ENCODE data around the gene GAST.
A peak's percentile ranks its signal among the peaks of the same experiment; 100 is the strongest.
"Not testable (repeated sequence)": the region's sequence is repeated elsewhere in the genome, so short reads cannot be mapped to it uniquely, and the experiment has no call there.

Gene GAST, protein sequence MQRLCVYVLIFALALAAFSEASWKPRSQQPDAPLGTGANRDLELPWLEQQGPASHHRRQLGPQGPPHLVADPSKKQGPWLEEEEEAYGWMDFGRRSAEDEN

DNA sequence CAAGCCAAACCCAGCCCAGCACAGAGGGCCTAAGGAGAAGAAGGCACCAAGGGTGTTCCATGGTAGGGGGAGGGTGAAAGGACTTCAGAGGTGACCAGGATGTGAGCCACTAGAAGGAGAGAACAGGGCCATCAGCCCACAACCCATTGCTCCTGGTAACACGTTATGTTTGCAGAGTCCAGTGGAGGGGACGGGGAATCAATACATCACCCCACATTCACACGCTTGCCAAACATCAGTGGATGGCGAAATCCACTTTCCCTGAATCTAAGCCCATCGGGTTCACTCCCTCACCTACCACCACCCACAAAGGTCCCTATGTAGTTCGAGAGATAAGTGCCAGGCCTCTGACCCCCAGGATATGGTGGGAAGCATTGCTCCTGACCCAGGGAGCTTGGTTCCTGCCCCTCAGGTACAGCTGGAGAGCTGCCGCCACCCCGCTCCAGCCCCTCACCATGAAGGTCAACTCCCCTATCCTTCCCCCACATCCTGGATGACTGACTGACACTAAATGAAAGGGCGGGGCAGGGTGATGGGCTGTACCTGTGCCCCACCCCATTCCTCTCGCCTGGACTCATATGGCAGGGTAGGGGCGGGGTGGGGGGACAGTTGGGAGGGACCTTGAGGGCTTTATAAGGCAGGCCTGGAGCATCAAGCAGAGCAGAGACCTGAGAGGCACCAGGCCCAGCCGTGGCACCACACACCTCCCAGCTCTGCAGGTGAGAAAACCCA is at the start of gene GAST:
GAST (plus strand) TSS at position 663 of the 732 bp plus-strand sequence. CDS start 3,106 bp downstream, outside the sequence.
- DNase-seq = no peak

DNA sequence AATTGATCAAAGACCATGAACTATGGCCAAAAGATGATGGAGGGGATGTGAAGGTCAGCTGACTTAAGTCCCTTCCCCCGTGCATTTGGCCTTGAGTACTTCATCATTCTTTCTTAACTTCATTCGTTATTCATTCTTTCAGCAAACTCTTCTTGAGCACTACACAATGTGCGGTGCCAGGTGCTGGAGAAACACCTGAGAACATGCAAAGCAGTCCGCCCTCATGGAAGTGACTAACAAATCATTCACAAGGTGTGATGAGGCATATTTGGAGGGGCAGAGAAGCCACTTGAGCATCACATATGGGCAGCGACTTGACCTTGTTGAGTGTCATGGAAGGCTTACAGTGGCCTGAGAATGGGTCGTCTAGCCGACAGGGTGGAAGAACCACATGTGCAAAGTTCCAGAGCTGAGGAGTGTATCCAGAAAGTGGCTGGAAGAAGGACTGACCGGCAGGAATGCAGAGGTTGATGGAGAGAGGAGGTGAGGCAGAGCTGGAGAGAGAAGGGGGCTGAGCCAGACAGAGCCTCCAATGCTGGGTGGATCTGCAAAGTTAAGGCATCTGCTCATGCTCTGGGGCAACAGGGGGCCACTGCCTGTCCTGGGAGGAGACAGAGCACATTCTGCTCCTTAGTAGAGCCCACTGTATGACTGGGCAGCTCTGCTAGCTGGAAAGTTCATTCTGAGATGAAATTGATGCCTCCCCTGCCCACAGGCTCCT is 48.5 kb upstream of the GAST start:
- no peak for DNase-seq

DNA sequence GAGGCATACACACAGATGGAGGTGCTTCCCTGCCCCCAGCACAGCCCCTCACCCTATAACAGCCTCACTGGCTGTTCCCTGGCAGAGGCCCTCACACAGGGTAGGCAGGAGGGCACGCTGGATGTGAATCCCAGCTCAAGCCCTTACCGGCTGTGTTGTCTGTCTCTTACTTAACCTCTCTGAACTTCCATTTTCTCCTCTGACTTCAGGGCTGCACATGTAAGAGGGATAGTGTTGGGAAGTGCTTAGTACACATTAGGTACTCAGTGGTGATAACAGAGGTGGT is 48.0 kb upstream of the GAST start:
- no peak for DNase-seq

DNA sequence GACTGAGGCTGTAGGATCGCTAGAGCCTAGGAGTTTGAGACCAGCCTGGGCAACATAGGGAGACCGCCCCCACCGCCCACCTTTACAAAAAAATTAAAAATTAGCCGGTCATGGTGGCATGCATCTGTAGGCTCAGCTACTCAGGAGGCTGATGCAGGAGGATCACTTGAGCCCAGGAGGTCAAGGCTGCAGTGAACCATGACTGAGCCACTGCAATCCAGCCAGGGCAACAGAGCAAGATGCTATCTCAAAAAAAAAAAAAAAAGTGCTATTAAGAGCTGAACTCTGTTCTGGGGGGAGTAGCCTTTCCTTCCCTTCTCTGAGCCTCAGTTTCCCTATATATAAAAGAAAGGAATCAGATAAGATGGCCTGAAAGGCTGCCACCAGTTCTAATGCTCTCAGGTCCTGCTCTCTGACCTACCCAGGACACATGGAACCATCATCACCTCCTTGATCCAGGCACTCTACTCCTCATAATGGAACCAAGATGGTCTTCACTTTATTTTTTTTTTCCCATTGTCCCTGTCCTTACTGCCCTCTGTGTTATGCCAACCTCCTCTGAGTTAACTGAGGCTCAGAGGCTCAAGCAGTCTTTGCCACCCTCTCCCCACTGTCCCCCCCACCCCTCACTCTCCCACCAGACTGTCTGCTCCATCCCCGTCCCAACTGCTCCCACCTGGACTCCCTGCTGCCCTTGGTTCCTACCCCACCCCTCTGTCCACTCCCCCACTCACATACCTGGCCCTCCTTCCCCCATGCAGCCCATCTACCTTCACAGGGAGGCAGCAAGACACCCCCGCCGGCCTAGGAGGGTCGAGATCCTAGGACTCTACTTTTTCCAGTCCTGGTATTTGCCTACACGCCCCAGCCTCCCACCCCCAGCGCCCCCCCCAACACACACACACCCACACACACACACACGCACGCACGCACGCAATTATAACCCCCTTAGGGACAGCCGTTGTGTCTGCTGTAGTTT is 47.3 kb upstream of the GAST start:
- DNase-seq = no peak

DNA sequence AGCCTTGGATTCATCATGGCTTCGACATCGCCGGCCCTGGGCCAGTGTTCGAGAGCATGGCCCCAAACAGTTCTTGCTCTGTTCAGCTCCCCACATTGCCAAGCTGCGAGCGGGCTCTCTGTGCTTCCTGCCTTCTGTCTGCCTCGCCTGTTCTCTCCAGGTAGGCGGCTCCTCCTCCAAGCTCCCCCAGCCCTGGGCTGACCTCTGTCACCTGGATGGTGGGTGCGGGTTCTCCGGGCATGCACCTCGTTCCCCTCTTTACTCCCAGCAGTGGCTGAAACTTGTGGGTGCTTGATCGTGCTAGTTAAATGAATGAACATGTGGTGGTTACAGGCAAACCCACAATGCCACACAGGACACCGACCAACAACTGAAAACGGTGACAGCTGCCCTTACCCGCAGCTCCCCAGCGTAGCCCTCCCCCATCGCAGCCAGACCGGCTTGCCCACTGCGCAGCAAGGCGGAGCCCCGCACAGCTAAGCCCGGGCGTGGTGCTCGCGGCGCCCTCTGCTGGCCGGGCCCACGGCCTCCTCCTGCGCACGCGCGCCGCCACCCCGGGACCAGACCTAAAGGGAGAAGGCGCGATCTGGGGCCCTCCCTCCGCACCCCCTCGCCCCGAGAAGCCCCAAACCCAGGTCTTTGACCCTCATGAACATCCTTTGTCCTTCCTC is 46.4 kb upstream of the GAST start:
- DNase-seq = peak; percentile 92

DNA sequence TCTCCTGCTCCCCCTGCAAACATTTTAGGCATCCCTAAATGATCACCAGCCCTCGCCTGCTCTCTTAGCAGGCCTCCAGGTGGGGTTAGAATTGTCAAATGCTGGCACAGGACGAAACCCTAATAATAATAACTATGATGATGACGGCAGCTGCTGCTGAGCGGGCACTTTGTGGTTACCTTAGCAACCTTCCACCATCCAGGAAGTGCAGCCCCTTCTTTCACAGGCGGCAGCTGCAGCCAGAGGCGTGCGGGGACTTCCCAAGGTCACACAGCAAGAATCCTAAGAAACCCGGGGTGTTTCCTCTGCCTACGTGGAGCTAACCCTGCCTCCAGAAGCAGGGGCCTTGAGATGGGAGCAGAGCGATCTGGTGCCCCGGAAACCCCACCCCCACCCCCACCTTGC is 45.9 kb upstream of the GAST start:
- peak; percentile 92 for DNase-seq

DNA sequence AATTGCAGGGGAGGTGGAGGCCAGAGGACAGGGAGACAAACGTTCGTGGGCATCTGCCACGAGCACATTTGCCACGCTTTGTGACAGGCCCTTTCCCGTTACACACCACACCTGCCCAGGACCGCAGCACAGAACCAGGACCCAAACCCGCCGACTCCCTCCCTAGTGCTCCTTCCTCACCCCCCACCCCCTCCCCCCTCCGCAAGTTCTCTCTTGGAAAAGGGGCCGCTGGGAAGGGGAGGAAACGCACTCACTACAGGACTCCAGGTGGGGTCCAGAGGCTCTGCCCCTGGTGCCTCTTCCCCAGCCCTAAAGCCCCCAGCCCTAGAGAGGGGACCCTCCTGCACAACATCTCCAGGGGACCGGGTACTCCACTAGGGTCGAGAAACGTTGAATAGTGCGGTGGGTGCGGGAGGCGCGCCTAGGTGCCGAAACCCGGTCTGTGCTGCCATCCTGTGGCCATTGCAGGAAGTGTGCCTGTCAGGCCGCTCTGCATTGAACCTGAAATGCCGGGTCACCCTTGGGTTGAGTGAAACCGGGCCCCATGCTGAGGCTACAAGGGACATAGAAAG is 45.3 kb upstream of the GAST start:
- DNase-seq = peak; percentile 91

DNA sequence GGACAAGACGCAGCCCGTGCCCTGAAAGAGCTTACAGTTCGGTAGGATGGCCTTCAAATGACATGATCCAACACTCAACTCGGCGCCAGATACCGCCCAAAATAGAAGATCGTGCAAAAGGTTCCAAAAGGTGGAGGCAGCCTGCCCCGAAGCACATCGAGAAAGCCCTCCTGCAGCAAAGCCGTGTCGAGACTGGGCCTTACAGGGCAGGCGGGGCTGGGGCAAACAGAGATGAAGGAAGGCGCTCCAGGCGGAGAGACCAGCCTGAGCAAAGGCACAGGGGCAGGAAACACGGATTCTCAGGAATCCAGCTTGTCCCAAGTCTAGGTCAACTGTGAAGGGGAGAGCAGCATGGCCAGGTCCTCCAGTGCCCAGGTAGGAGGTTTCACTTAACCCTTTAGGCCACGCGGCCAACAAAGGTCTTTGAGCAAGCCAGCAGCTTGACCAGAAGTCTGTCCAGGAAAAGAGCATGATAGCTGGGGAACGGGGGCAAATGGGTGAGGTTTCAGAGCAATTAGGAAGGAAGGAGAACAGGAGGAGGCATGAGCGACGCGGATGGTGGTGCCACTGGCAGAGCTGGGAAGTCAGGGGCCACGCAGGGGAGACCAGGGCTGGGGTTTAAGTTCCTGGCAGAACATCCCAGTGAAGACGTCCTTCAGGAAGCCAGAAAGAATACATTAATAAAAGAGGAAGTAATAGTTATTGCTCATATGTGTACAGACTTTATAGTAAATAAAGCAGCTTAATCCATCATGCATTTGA is 44.7 kb upstream of the GAST start:
- no peak for DNase-seq

DNA sequence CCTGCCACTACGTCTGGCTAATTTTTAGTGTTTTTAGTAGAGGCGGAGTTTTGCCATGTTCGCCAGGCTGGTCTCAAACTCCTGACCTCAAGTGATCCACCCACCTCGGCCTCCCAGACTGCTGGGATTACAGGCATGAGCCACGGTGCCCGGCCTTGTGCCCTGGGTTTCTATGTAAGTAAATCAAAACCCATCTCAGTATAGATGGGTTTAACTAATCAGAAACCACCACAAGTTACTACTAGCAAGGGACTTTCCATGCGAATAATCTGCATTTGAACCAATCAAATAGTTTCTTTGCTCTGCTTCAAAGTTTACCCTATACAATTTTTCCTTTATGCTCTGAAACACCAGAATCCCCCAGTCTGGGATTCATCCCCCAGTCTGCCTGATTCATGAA is 40.0 kb upstream of the GAST start:
- DNase-seq = no peak

DNA sequence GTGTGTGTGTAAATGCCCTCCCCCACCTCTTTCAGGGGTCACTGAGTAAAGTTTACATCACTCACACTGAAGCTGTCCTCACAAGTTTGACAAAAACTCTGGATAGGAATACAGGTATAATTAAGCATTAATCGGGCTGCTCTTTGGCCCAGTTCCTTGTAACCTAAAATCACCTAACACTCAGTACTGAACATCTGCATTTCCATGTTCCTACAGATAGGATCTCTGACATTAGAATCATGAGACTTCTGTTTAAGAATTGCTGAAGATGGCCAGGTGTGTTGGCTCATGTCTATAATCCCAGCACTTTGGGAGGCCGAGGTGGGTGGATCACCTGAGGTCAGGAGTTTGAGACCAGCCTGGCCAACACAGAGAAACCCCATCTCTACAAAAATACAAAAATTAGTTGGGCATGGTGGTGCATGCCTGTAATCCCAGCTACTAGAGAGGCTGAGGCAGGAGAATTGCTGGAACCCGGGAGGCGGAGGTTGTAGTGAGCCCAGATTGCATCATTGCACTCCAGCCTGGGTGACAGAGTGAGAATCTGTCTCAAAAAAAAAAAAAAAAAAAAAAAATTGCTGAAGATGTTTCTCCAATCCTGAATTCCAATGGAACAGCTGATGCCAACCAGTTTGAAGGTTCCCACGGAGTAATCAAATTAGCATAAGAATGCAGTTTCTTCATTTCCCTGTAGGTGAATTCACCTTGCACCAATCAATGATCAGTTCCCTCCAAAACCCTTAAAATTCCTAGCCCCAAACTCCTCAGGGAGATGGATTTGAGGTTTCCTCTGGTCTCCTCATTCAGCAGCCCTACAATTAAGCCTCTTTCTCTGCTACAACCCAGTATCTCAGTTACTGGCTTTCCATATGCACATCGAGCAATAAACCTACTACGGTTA is 36.7 kb upstream of the GAST start:
- DNase-seq = not testable (repeated sequence)

DNA sequence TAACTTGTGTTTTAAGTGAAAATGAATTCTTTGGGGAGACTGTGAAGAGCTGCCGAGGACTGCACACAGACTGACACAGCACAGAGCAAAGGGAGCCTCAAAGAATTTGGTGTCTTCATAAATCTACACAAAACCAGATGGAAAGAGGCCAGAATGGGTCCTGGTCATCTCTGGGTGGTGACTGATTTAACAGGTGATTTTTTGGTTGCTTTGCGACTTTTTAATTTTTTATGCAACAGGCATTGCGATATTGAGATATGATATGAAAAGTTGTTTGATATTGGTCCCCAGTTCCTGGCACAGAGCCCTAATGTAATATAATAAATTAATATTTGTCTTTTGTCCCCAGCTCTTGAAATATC is 36.1 kb upstream of the GAST start:
- DNase-seq = no peak

DNA sequence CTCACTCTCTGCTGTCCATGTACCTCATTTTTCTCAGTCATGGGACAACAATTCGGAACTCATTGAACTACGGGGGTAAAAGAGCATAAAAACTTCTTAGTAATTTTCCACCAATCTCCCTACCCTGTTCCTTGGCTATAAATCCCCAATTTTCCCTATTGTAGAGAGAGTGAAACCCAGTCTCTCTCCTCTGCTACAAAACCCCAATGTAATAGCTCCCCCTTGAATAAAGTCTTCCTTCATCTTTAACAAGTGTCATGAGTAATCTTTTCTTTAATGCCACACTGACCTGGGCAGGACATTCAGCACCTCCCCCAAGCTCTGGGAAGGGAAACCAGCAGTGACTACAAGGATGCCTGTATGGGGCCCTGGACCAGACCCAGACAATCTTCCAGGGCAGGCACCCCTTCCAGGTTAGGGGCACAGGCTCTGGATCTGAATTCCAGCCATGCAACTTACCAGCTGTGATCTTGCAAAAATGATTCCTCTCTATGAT is 33.7 kb upstream of the GAST start:
- DNase-seq = no peak

DNA sequence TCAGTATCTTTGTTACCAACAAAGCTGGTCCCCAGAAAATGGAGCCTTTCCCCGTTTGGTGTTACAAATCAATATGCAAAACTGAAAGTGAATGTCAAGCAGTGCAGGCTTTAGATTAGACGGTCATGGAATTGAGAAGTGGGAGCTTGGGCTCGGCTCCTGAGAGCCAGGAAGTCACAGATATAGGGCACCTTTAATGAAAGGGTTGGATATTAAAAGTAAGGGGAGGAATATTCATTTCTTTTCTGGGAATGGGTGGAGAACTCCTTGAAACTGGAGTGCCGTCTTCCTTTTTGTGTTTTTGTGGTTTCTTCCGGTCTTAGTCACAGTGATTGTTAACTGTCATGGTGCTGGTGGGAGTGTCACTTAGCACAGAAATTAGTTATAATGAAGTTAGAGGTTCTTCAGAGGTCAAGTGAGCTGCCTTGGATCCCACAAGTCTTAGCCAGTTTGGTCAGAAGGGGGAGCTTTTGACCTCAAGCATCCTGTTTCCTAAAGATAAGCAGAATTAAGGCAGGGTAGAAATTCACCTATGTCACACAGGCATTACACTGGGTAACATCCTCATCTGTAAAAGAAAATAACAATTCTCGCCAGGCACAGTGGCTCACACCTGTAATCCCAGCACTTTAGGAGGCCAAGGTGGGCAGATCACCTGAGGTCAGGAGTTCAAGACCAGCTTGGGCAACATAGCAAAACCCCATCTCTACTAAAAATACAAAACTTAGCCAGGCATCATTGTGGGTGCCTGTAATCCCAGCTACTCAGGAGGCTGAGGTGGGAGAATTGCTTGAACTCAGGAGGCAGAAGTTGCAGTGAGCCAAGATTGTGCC is 33.0 kb upstream of the GAST start:
- peak; percentile 87 for DNase-seq

DNA sequence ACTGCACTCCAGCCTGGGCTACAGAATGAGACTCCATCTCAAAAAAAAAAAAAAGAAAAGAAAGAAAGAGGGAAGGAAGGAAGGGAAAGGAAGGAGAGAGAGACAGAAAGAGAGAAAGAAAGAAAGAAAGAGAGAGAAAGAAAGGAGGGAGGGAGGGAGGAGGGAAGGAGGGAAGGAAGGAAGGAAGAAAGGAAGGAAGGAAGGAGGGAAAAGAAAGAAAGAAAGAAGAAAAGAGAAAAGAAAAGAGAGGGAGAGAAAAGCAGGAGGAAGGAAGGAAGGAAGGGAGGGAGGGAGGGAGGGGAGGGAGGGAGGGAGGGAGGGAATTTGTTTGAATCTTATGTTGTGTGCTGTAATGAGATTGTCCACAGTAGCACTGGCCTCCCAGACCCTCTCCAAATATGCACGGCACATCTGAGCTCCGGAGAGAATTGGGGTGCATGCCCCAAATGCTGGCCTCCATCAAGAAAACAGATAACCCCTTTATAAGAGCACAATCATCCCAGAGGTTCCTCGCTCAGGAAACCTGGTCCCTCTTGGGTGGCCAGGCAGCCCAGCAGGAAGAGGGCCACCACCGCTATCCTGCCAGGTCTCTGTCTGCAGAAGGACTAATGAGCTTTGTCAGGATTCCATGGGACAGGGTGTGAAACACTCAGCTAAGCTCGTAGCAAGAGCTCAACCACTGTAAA is 32.2 kb upstream of the GAST start:
- DNase-seq = no peak

DNA sequence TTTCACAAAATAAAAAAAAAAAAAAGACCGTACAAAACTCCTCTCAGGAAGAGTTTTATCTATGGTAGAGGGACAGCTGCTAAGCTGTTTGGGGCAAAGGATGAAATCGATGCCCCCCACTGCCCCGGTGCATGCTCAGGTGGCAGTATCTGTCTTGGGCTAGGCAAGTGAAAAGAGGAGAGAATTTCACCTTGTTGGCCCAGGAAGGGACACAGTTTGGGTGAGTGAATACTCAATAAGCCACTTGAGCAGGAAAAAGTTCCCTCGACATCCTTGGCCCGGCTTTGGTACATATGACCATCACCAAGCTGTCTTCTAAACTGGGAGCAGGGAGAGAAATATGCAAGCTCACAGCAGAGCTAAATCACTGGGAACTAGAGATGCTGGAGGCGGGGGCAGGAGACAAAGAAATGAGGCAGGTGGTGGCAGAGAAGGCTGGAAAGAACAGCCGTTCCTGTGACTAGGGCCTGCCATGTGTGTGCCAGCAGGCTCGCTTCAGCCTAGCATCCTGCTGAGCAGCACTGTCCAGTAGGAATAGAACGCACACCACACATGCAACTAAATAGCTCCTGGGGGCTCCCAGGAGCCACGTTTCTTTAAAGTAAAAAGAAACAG is 31.6 kb upstream of the GAST start:
- no peak for DNase-seq

DNA sequence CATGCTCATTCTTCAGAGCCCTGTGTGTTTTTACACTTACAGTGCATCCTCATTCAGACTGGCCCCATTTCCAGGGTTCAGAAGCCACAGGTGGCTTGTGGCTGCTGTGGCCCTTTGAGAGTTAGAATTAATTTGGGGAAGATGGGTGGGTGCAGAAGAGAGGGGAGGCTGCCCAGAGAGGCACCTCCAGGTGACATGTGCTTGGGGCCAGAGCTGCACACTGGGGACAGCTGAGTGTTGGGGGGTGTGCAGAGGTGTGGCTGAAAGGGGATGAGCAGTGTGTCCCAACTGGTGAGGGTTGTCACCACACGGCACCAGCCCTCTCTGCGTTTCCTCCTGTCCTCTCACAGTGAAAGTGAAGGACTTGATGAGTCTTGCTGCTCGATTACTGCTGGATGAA is 30.4 kb upstream of the GAST start:
- DNase-seq = no peak

DNA sequence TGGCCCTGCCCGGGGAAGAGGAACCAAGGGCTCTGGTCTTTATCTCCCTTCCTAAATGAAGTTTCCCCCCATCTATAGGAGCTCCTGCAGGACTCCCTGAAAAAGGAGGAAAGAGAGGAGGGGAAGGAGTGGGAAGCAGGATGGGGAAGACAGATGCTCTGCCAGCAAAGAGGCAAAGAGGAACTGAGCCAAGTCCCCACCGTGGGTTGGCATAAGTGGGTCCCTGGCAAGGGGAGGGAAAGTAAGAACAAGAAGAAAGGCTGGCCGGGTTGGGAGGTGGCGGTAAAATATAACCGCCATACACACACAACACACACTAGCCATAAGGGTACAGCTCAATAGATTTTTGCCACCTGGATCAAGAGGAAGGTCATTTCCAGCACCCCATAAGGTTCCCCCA is 29.5 kb upstream of the GAST start:
- no peak for DNase-seq

DNA sequence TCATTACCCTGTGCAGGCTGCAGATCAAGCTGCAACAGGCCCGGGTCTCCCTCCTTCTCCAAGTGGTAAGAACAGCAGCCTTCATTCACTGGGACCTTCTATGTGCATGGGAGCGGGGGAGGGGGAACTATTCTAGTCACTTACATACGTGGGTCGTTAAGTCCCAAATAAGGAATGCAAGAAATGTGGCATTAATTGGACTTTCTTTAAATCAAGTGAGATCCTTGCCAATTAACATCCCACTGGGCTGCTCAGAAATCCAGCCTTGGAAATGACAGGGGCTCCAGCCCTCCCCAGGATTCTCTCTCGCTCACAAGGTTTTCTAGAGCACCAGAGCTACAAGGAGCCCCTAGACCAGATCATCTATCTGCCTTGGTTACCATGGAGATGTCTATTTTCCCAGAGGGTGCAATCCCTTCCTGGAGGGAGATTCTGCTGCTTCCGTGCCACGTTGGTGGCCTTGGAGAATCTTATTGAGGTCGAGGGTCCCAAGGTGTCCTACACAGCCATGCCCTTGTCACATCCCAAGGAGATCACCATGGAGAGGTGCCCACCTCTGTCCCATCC is 28.6 kb upstream of the GAST start:
- DNase-seq = no peak
